ENCODE measurements around the gene SUSD2. TPM values are rescaled to one million over a fixed set of nuclear protein-coding genes. Genes with fewer than 3 reads are reported as not detected.
"Not testable (repeated sequence)": the region's sequence is repeated elsewhere in the genome, so short reads cannot be mapped to it uniquely, and the experiment has no call there.

Gene SUSD2
- total and polyA plus RNA-seq, 12 donors = 0.28 to 62.7 (median 19.2) TPM

- no peak for TF ChIP-seq POLR2A (IDR thresholded peaks at IDR 0.05)
- TF ChIP-seq CTCF (IDR thresholded peaks at IDR 0.05) = no peak
- DNase-seq = peak in 6 of 7 donors; percentile 63 to 83 (median 69)
- intact Hi-C loops (cut with DNase I) = no loop called here
- Histone ChIP-seq H3K27ac (peak overlapping the region; percentile 79 to 89 (median 85)), H3K36me3 (replicated peaks in 1 of 2) (no peaks in the 10 kb centered on the region), H3K4me3 (no peak overlapping the region), H3K9me3 (replicated peaks in 1 of 3) (no peaks in the 10 kb centered on the region), H3K27me3 (no peaks in the 10 kb centered on the region), H3K4me1 (replicated peaks in 1 of 2) (peaks cover 14 to 34% of the 10 kb centered on the region in 2 donors)
- WGBS, 4 donors = 0 to 5% (median 4%) methylated on average over 2 of the region's 2 CpGs
These were observed 26.9 kb downstream of the SUSD2 start for GRCh38 chr22:24208012-24208749.

GRCh38 chr22:24209016-24209415, 27.7 kb downstream of the SUSD2 start:
- DNase-seq = no peak
- TF ChIP-seq POLR2A (IDR thresholded peaks at IDR 0.05) (no peak), CTCF (IDR thresholded peaks at IDR 0.05) (no peak)
- 82 to 92% (median 87%) methylated on average over 3 of the region's 3 CpGs for WGBS, 4 donors
- H3K4me3 ChIP-seq = no peak overlapping the region
- no peaks in the 10 kb centered on the region for H3K9me3 ChIP-seq (replicated peaks in 1 of 3)
- no peaks in the 10 kb centered on the region for H3K27me3 ChIP-seq
- peaks cover 14 to 32% of the 10 kb centered on the region in 2 donors for H3K4me1 ChIP-seq (replicated peaks in 1 of 2)
- H3K36me3 ChIP-seq (replicated peaks in 1 of 2) = no peaks in the 10 kb centered on the region
- H3K27ac ChIP-seq = peak overlapping the region in 1 of 5 donors; percentile 85
- intact Hi-C loops (cut with DNase I) = no loop called here

GRCh38 chr22:24209687-24210086, 28.4 kb downstream of the SUSD2 start:
- Histone ChIP-seq H3K27me3 (no peaks in the 10 kb centered on the region), H3K4me3 (no peak overlapping the region), H3K4me1 (replicated peaks in 1 of 2) (peaks cover 14 to 30% of the 10 kb centered on the region in 2 donors), H3K27ac (no peak overlapping the region), H3K9me3 (replicated peaks in 1 of 3) (no peaks in the 10 kb centered on the region), H3K36me3 (replicated peaks in 1 of 2) (no peaks in the 10 kb centered on the region)
- WGBS, 4 donors = 85 to 94% (median 87%) methylated on average over 4 of the region's 4 CpGs
- DNase-seq = no peak
- intact Hi-C loops (cut with DNase I) = no loop called here
- TF ChIP-seq CTCF (IDR thresholded peaks at IDR 0.05) = no peak
- TF ChIP-seq POLR2A (IDR thresholded peaks at IDR 0.05) = no peak

- H3K36me3 ChIP-seq (replicated peaks in 1 of 2); H3K9me3 ChIP-seq (replicated peaks in 1 of 3); H3K27me3 ChIP-seq; H3K4me3 ChIP-seq; H3K27ac ChIP-seq; DNase-seq; intact Hi-C loops (cut with DNase I): not testable (repeated sequence)
- WGBS, 4 donors = 90 to 97% (median 95%) methylated on average over 11 of the region's 11 CpGs
- H3K4me1 ChIP-seq (replicated peaks in 1 of 2) = peaks cover 14 to 30% of the 10 kb centered on the region in 2 donors
These were observed 29.1 kb downstream of the SUSD2 start for GRCh38 chr22:24210409-24210808.

GRCh38 chr22:24211716-24212115, 30.4 kb downstream of the SUSD2 start:
- H3K4me1 ChIP-seq (replicated peaks in 1 of 2) = peaks cover 14 to 22% of the 10 kb centered on the region in 2 donors
- H3K9me3 ChIP-seq (replicated peaks in 1 of 3); DNase-seq; intact Hi-C loops (cut with DNase I); H3K27ac ChIP-seq; H3K4me3 ChIP-seq; H3K27me3 ChIP-seq; H3K36me3 ChIP-seq (replicated peaks in 1 of 2): not testable (repeated sequence)
- WGBS, 4 donors = 60 to 75% (median 71%) methylated on average over 5 of the region's 6 CpGs

- H3K27me3 ChIP-seq; H3K36me3 ChIP-seq (replicated peaks in 1 of 2); H3K27ac ChIP-seq; H3K9me3 ChIP-seq (replicated peaks in 1 of 3); DNase-seq; H3K4me3 ChIP-seq; intact Hi-C loops (cut with DNase I): not testable (repeated sequence)
- peaks cover 14 to 17% of the 10 kb centered on the region in 2 donors for H3K4me1 ChIP-seq (replicated peaks in 1 of 2)
- 94 to 98% (median 96%) methylated on average over 9 of the region's 9 CpGs for WGBS, 4 donors
These were observed 31.8 kb downstream of the SUSD2 start for GRCh38 chr22:24213111-24213510.
